HL-60/S4 (cell line): ENCODE data around the gene LRRFIP1.

ENCODE experiments used
- in situ Hi-C: fragments of 300-500 bp; cut with MboI; formaldehyde crosslinking; loops from 2 replicates; pipeline ENCODE4 v1.14.3; 2022; ENCODE audit warnings: low sequenced_read_pairs

LRRFIP1 gene

DNA sequence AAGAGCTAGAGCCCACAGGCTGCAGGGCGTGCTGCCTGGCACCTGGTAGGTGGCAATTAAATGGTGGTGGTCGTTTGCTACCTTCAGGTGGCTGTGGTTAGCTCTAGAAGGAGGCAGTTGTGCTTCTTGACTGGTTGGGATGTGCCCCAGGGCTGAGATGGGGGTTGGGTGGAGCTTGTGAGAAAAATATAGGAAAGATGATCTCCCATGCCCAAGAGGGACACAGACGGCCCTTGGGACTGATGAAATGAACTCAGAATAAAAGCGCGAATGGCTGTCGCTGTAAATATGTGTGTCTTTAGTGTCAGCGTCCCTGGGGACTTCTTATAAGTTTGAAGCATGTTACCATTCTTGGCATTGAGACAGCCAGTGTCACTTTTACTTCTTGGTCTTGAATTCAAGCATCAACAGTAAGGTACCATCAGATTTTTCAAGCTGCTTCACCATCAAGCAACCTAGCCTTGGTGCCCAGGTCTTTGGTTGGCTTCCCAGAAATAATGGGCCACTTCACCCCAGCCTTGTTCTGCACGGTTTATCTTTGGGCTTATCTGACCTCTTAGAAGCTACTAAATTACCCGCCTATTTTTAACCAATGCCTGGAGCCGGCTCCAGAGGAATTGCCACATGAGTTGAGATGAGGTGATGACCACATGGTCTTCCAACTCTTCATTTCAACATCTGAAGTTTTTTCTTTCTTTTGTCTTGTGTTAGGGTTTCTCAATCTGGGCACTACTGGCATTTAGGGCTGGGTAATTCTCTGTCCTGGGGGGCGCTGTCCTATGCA is 11.9 kb downstream of the LRRFIP1 start:
- in situ Hi-C loops: no loop called here

DNA sequence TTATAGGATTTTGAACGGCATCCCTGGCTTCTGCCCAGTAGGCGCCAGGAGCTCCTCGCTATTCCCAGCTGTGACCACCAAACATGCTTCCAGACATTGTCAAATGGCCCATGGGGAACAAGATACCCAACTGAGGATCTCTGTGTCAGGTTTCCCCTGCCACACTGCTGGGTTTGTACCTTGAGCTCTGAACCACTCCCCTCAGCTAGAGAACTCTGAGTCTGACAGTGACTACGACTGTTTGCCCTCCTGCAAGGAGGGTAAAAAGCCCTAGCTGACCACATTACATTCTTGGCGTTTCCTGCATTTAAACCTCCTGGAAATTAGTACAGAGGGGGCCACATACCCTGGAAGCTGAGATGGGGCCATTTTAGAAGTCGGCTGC is 12.4 kb downstream of the LRRFIP1 start:
- in situ Hi-C loops: no loop called here

- in situ Hi-C loops: no loop called here
Measured at GRCh38 chr2:237640493-237640998, 13.2 kb downstream of the LRRFIP1 start.

GRCh38 chr2:237642038-237642734 is 14.8 kb downstream of the LRRFIP1 start:
- in situ Hi-C loops: no loop called here

GRCh38 chr2:237643066-237643465 is 15.7 kb downstream of the LRRFIP1 start:
- in situ Hi-C loops: no loop called here

DNA sequence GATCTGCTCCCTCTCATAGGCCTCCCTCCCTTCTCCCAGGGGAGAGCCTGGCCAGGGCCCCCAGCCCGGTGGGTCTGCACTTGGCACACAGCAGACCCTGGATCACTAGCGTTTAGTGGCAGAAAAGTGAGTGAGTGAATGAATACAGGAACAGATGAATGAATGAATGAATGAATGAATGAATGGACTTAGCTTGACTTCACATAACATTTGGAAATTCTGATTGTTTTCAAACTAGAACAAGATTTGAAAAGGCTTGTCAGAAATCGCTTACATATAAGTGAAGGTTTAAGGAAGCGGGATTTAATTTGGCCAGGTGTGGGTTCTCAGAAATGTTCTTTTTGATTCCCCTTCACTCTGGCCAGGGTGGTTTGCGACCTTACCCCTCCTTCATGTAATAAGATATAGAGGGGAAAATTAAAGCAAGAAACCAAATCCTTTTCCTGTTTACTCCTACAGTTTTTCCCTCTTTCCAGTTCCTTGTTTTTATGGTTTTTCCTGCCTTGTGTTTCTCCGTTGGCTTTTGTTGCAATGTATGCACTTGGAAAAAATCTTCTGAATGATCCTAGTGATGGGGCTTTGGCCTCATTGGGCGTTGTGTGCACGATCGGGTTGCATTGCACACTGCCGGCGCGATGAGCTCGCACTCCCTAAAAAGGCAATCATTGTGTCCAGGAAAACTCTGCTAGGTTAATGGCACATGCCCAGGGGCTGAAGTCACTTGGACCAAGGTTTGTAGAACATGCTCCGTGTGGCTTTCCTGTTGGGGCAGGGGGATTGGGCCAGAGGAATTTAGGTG is 16.4 kb downstream of the LRRFIP1 start:
- in situ Hi-C loops: no loop called here

DNA sequence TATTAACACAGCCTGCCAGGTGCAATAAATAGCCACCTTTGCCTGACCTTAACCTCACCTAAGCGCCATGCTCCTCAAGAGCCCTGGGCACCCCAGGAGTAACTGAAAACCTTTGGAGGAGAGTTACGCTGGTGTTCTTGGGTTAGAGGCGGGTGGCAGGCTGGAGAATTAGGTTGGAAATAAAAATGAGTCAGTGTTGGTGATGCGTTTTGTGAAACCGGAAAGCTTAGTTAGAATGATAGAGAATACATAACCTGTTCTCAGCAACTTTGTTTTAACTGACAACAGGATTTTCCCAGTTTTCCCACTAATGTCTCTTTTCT is 17.0 kb downstream of the LRRFIP1 start:
- in situ Hi-C loops: no loop called here

- in situ Hi-C loops: no loop called here
Measured at GRCh38 chr2:237645261-237645660, 17.9 kb downstream of the LRRFIP1 start.

- in situ Hi-C loops: no loop called here
Measured at GRCh38 chr2:237647176-237648015, 20.0 kb downstream of the LRRFIP1 start.

- in situ Hi-C loops: no loop called here
Measured at GRCh38 chr2:237648016-237648381, 20.6 kb downstream of the LRRFIP1 start.

GRCh38 chr2:237649541-237650454 is 22.4 kb downstream of the LRRFIP1 start:
- in situ Hi-C loops: no loop called here

GRCh38 chr2:237650455-237650850 is 23.1 kb downstream of the LRRFIP1 start:
- in situ Hi-C loops: no loop called here

DNA sequence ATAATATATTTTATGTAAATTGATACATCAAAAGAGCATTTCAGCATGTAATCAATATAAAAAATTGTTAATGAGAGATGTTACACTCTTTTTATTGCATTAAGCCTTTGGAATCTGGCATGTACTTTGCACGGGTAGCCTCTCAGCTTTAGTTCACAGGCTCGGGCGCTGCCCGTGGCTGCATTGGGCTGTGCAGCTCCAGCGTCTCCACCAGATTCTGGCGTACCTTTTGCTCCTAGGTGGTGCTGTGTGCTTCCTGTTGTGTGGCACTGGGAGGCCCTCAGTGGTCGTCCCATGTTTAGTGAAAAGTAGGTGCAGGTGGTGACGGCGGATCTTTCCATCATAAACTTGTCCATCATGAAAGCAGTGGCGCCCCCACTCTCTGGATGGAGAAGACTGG is 24.4 kb downstream of the LRRFIP1 start:
- in situ Hi-C loops: no loop called here

GRCh38 chr2:237652181-237652580 is 24.8 kb downstream of the LRRFIP1 start:
- in situ Hi-C loops: no loop called here

DNA sequence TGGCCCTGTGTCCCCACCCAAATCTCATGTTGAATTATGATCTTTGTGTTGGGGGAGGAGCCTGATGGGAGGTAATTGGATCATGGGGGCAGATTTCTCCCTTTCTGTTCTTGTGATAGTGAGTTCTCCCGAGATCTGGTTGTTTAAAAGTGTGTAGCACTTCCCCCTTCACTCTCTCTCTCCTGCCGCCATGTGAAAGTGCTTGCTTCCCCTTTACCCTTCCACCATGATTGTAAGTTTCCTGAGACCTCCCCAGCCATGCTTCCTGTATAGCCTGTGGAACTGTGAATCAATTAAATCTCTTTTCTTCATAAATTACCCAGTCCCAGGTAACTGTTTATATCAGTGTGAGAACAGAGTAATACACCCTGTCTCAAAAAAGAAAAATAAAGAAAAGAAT is 25.5 kb downstream of the LRRFIP1 start:
- in situ Hi-C loops: no loop called here

DNA sequence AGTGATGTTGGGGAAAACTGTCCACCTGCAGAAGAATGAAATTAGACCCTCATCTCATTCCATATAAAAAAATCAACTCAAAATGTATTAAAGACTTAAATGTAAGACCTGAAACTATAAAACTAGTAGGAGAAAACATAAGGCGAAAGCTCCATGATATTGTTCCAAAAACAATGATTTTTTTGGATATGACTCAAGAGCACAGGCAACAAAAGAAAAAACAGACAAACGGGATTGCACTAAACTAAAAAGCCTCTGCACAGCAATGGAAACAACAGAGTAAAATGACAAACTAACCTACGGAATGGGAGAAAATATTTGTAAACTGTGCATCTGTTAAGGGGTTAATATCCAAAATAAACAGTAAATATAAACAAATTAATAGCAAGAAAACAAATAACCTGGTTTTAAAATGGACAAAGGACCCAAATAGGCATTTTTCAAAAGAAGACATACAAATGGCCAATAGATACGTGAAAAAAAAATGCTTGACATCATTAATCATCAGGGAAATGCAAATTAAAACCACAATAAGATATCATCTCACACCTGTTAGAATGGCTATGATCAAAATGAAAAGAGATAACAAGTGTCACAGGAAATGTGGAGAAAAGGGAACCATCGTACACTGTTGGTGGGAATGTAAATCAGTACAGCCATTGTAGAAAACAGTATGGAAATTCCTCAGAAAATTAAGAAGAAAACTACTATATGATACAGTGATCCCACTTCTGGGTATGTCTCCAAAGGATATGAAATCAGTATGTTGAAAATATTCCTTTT is 26.6 kb downstream of the LRRFIP1 start:
- in situ Hi-C loops: no loop called here

DNA sequence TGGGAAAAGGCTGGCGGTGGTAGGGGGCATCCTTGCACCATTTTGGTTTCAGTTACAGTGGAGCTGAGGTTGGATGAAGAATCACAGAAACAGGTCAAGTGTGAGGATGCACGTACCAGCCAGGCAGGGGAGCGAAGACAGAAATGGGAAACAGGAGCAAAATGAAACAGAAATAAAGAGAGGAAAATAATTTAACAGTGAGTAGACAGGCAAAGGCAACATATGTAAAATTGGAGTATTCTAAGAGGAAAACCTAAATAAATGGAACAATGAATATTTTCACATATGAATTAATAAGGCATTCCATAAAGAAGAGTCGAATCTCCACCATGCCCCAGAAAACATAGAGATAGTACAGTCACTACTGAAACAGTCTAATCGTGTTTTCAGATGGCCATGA is 29.7 kb downstream of the LRRFIP1 start:
- in situ Hi-C loops: no loop called here

GRCh38 chr2:237660381-237660900 is 33.1 kb downstream of the LRRFIP1 start:
- in situ Hi-C loops: no loop called here

- in situ Hi-C loops: no loop called here
Measured at GRCh38 chr2:237661270-237661669, 33.9 kb downstream of the LRRFIP1 start.
